ENCODE data around the gene PIGK. TPM values are rescaled to one million over a fixed set of nuclear protein-coding genes. Genes with fewer than 3 reads are reported as not detected.
"Not testable (repeated sequence)": the region's sequence is repeated elsewhere in the genome, so short reads cannot be mapped to it uniquely, and the experiment has no call there.

PIGK gene
- total RNA-seq, 1 experiment from 2014 or later, result 21.5 TPM

GRCh38 chr1:77222496-77222895 is 3.3 kb upstream of the PIGK start:
- Histone ChIP-seq H3K4me2 (no peak overlapping the region), H3K79me2 (ENCODE audit: low read depth) (peaks cover 12% of the 10 kb centered on the region; the same call in 1 of the 2 replicates), H4K20me1 (ENCODE audit: insufficient read depth) (no peaks in the 10 kb centered on the region), H3K27ac (no peak overlapping the region), H2AFZ (no peak overlapping the region), H3F3A (ENCODE audit: insufficient read depth, low read depth) (peaks cover 5% of the 10 kb centered on the region; the same call in 1 of the 2 replicates), H3K9me2 (ENCODE audit: insufficient read depth) (no peaks in the 10 kb centered on the region), H3K9me3 (ENCODE audit: insufficient read depth, low read depth) (no peaks in the 10 kb centered on the region), H3K4me1 (replicated peaks; ENCODE audit: insufficient read depth) (peaks cover 18% of the 10 kb centered on the region), H3K27me3 (ENCODE audit: insufficient read depth, low read depth) (no peaks in the 10 kb centered on the region), H3K4me3 (no peak overlapping the region), H3K36me3 (ENCODE audit: low read depth) (no peaks in the 10 kb centered on the region)
- intact Hi-C loops (cut with micrococcal nuclease; ENCODE audit: unreplicated experiment), result no loop called here
- no peak for TF ChIP-seq EZH2 (IDR thresholded peaks at IDR 0.05; ENCODE audit: low read depth)
- TF ChIP-seq CTCF (conservative IDR thresholded peaks at IDR 0.05), result no peak
- BruUV-seq (replicated peaks), result no TSS peak
- CTCF ChIA-PET, result no interaction called here
- no peak for DNase-seq
- POLR2A ChIA-PET (ENCODE audit: unreplicated experiment), result no interaction called here

DNA sequence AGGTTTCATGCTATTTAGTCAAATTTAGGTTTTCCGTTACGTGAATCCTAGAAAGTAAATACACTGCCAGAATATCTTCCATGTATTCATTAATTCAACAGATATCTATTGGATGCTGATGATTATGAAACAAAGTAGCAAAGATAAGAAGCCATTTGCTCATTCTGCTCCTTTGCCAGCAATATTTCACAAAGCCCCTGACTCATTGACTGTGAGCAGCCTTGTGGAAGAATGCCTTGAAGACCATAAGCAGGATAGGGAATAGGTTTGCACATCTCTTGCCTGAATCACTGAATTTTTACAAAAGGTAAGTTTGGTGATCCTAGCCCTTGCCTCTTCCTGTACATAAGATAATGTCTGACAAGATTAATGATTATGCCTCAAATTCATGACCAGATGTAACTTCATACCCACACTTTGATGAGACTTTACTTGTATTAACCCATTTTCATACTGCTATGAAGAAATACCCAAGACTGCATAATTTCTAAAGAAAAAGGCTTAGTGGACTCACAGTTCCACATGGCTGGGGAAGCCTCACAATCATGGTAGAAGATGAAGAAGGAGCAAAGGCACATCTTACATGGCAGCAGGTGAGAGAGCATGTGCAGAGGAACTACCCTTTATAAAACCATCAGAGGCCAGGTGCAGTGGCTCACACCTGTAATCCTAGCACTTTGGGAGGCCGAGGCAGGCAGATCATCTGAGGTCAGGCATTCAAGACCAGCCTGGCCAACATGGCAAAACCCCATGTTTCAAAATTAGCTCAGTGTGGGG is 1.6 kb upstream of the PIGK start:
- TF ChIP-seq EZH2 (IDR thresholded peaks at IDR 0.05; ENCODE audit: low read depth) (no peak), CTCF (conservative IDR thresholded peaks at IDR 0.05) (no peak)
- Histone ChIP-seq H4K20me1 (ENCODE audit: insufficient read depth) (no peaks in the 10 kb centered on the region), H3K27ac (no peak overlapping the region), H3K4me3 (peak overlapping the region; percentile 37; the same call in 1 of the 2 replicates), H3K36me3 (ENCODE audit: low read depth) (no peaks in the 10 kb centered on the region), H3K9me2 (ENCODE audit: insufficient read depth) (no peaks in the 10 kb centered on the region), H2AFZ (no peak overlapping the region), H3K27me3 (ENCODE audit: insufficient read depth, low read depth) (no peaks in the 10 kb centered on the region), H3K4me1 (replicated peaks; ENCODE audit: insufficient read depth) (peaks cover 18% of the 10 kb centered on the region), H3K79me2 (ENCODE audit: low read depth) (peaks cover 19% of the 10 kb centered on the region; the same call in 1 of the 2 replicates), H3F3A (ENCODE audit: insufficient read depth, low read depth) (peaks cover 5% of the 10 kb centered on the region; the same call in 1 of the 2 replicates), H3K9me3 (ENCODE audit: insufficient read depth, low read depth) (no peaks in the 10 kb centered on the region), H3K4me2 (peak overlapping the region; percentile 85)
- intact Hi-C loops (cut with micrococcal nuclease; ENCODE audit: unreplicated experiment), result no loop called here
- ChIA-PET CTCF (no interaction called here), POLR2A (ENCODE audit: unreplicated experiment) (interaction anchor here (0.6 kb wide), 1 partner anchor 290 kb away, joined by 3 read pairs; no protein-coding TSS in a partner anchor)
- BruUV-seq (replicated peaks), result no TSS peak
- DNase-seq, result peak in 1 of 2 experiments; percentile 38

DNA sequence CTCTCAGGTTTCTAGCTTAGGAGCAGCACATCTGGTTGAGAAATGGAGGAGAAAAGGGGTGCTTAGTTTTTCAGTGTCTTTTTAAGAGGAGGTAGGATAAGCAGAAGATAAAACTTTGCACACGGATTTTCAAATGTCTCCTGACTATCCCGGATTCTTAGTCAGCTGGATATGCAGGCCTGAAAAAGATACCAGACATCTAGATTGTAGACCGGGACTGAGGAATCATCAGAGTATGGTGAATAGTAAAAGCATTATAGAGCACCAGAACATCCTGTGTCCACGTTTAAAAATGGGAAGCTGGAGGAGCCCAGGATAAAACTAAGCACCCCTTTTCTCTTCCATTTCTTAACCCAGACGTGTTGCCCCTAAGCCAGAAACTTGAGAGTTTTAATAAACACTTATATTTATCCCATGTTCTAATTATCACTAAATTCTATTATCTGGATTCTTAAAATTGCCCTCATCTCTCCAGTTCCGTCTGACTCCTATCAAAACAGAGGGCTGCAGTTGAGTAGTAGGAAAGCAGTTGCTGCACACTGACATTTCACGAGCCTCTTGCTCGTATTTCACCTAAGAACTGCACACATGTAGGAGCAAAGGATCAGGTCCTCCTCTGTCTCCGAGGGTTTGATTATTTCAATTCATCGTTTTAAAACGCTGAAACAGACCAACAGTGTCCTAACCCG is 609 bp downstream of the PIGK start:
- ChIA-PET POLR2A (ENCODE audit: unreplicated experiment) (no interaction called here), CTCF (no interaction called here)
- no peaks in the 10 kb centered on the region for H3K36me3 ChIP-seq (ENCODE audit: low read depth)
- H3F3A ChIP-seq (ENCODE audit: insufficient read depth, low read depth), result peaks cover 5% of the 10 kb centered on the region; the same call in 1 of the 2 replicates
- peak overlapping the region; percentile 100 for H2AFZ ChIP-seq
- H3K4me3 ChIP-seq, result peak overlapping the region; percentile 86
- H4K20me1 ChIP-seq (ENCODE audit: insufficient read depth), result no peaks in the 10 kb centered on the region
- intact Hi-C loops (cut with micrococcal nuclease; ENCODE audit: unreplicated experiment), result no loop called here
- TF ChIP-seq EZH2 (IDR thresholded peaks at IDR 0.05; ENCODE audit: low read depth) (no peak), CTCF (conservative IDR thresholded peaks at IDR 0.05) (no peak)
- BruUV-seq (replicated peaks), result TSS peak; percentile 68
- no peaks in the 10 kb centered on the region for H3K9me2 ChIP-seq (ENCODE audit: insufficient read depth)
- peak overlapping the region; percentile 85 for H3K4me2 ChIP-seq
- peaks cover 18% of the 10 kb centered on the region for H3K4me1 ChIP-seq (replicated peaks; ENCODE audit: insufficient read depth)
- no peaks in the 10 kb centered on the region for H3K27me3 ChIP-seq (ENCODE audit: insufficient read depth, low read depth)
- H3K9me3 ChIP-seq (ENCODE audit: insufficient read depth, low read depth), result no peaks in the 10 kb centered on the region
- no peak for DNase-seq
- peak overlapping the region; percentile 62 for H3K27ac ChIP-seq
- peaks cover 28% of the 10 kb centered on the region for H3K79me2 ChIP-seq (ENCODE audit: low read depth)

DNA sequence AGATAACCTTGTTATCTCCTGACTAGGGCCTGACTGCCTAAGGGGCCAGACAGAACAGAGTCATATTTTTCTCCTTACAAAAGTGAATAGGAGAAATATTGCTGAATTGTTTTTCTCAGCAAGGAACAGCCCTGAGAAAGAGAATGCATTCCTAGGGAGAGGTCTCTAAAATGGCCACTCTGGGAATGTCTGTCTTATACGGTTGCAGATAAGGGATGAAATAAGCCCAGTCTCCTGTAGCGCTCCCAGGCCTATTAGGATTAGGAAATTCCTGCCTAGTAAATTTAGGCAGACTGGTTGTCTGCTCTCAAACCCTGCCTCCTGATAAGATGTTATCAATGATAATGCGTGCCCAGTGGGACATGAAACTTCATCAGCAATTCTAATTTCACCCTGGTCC is 15.2 kb downstream of the PIGK start:
- H3F3A ChIP-seq (ENCODE audit: insufficient read depth, low read depth); H3K79me2 ChIP-seq (ENCODE audit: low read depth); DNase-seq; H3K27ac ChIP-seq; H3K27me3 ChIP-seq (ENCODE audit: insufficient read depth, low read depth); H3K9me2 ChIP-seq (ENCODE audit: insufficient read depth); H3K4me3 ChIP-seq; BruUV-seq (replicated peaks); H4K20me1 ChIP-seq (ENCODE audit: insufficient read depth); H3K4me1 ChIP-seq (replicated peaks; ENCODE audit: insufficient read depth); H3K4me2 ChIP-seq; H2AFZ ChIP-seq; POLR2A ChIA-PET (ENCODE audit: unreplicated experiment); CTCF ChIA-PET; intact Hi-C loops (cut with micrococcal nuclease; ENCODE audit: unreplicated experiment); H3K36me3 ChIP-seq (ENCODE audit: low read depth); H3K9me3 ChIP-seq (ENCODE audit: insufficient read depth, low read depth): not testable (repeated sequence)
